Transverse colon (tissue), 4 donors: Measurements from ENCODE around the gene COMMD1.

Source experiments
- CTCF ChIP-seq, 5 experiments: fragments of 200-600 bp in 3 of 5; fragments of 450-650 bp in 2 of 5; sonication (generic) in 3 of 5; IDR thresholded peaks; 1 replicate in 2 of 5; 2 replicates in 3 of 5; pipeline ENCODE4 v1.5.1; 2016 to 2017; ENCODE audit warnings: antibody characterized with exemption in 5 of 5, inconsistent platforms in 3 of 5, mild to moderate bottlenecking in 2 of 5, moderate library complexity in 1 of 5
- POLR2A ChIP-seq: fragments of 450-650 bp; IDR thresholded peaks from one replicate; pipeline ENCODE4 v1.6.1; 2016; ENCODE audit warnings: antibody characterized with exemption, mild to moderate bottlenecking, moderate library complexity
- POLR2AphosphoS5 ChIP-seq, 3 donors: sonication (generic); formaldehyde crosslinking; IDR thresholded peaks; one replicate each; pipeline ENCODE4 v1.6.1; 2016; ENCODE audit warnings: antibody characterized with exemption in 3 of 3

GRCh38 chr2:62076980-62077638 is 171.6 kb downstream of the COMMD1 start:
- no peak for TF ChIP-seq CTCF (IDR thresholded peaks at IDR 0.05)
- TF ChIP-seq POLR2A, result no peak
- TF ChIP-seq POLR2AphosphoS5 (IDR thresholded peaks at IDR 0.05), result no peak
